Measurements from ENCODE around the gene PKIB. TPM values are rescaled to one million over a fixed set of nuclear protein-coding genes. Genes with fewer than 3 reads are reported as not detected.

PKIB gene
- total and polyA plus RNA-seq, 7 donors = 0.49 to 420 (median 40.4) TPM; not detected in 1

DNA sequence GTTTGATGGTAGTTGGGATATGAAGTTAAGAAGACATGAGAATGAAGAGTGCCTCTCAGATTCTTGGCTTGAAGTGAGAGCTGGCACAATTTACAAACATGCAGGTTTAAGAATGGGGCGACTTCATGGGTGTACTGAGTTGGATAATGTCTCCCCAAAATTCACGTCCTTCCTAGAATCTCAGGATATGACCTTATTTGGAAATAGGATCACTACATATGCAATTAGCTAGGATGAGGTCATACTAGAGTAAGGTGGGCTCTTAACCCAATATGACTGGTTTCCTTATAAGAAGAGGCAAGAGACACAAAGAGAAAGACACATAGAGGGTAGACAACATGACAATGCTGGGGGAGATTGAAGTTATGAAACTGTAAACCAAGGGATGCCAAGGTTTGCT, 5.2 kb downstream of the PKIB start:
- intact Hi-C loops (cut with DNase I) = no loop called here

DNA sequence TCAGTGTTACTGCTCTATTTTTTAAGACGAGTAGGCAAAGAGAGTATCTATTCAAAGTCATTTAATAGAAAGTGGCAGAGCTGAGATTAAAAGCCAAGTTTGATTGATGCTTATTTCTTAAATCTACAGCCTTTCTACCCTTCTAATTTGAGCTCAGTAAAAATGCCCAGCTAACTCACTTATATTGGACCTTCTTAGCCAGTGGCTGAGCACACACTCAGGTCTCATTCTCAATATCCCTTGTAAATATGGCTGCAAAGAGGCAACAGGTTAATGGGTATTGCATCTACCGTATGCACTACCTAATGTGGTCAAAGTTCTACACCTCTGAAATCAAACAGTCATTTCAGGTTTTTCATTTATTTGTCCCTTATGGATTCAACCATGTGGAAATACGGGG, 6.7 kb downstream of the PKIB start:
- Histone ChIP-seq H3K36me3 (no peaks in the 10 kb centered on the region), H3K4me1 (no peaks in the 10 kb centered on the region), H3K27me3 (peaks cover 0 to 6% (median 3%) of the 10 kb centered on the region in 3 donors), H3K9me3 (no peaks in the 10 kb centered on the region), H3K4me3 (no peak overlapping the region), H3K27ac (no peak overlapping the region)
- intact Hi-C loops (cut with DNase I) = no loop called here
- no peak for DNase-seq
- TF ChIP-seq POLR2A (IDR thresholded peaks at IDR 0.05) (no peak), EP300 (IDR thresholded peaks at IDR 0.05) (no peak), POLR2AphosphoS5 (IDR thresholded peaks at IDR 0.05) (no peak)
- TF ChIP-seq, protein P1, sequence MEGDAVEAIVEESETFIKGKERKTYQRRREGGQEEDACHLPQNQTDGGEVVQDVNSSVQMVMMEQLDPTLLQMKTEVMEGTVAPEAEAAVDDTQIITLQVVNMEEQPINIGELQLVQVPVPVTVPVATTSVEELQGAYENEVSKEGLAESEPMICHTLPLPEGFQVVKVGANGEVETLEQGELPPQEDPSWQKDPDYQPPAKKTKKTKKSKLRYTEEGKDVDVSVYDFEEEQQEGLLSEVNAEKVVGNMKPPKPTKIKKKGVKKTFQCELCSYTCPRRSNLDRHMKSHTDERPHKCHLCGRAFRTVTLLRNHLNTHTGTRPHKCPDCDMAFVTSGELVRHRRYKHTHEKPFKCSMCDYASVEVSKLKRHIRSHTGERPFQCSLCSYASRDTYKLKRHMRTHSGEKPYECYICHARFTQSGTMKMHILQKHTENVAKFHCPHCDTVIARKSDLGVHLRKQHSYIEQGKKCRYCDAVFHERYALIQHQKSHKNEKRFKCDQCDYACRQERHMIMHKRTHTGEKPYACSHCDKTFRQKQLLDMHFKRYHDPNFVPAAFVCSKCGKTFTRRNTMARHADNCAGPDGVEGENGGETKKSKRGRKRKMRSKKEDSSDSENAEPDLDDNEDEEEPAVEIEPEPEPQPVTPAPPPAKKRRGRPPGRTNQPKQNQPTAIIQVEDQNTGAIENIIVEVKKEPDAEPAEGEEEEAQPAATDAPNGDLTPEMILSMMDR (IDR thresholded peaks at IDR 0.05) = no peak
- WGBS, 2 donors = 81 to 83% methylated on average over 3 of the region's 3 CpGs

More for the DNA sequence above, 5.2 kb downstream of the PKIB start:
- Histone ChIP-seq H3K27me3 (peaks cover 0 to 15% (median 3%) of the 10 kb centered on the region in 3 donors), H3K36me3 (no peaks in the 10 kb centered on the region), H3K4me3 (no peak overlapping the region), H3K9me3 (no peaks in the 10 kb centered on the region), H3K4me1 (peaks cover 0 to 12% (median 11%) of the 10 kb centered on the region in 4 donors), H3K27ac (no peak overlapping the region)
- no peak for DNase-seq
- WGBS, 2 donors = 91 to 93% methylated on average over 2 of the region's 2 CpGs
- TF ChIP-seq POLR2A (IDR thresholded peaks at IDR 0.05) (no peak), POLR2AphosphoS5 (IDR thresholded peaks at IDR 0.05) (no peak), EP300 (IDR thresholded peaks at IDR 0.05) (no peak)
- TF ChIP-seq, protein P1 (IDR thresholded peaks at IDR 0.05) = no peak

DNA sequence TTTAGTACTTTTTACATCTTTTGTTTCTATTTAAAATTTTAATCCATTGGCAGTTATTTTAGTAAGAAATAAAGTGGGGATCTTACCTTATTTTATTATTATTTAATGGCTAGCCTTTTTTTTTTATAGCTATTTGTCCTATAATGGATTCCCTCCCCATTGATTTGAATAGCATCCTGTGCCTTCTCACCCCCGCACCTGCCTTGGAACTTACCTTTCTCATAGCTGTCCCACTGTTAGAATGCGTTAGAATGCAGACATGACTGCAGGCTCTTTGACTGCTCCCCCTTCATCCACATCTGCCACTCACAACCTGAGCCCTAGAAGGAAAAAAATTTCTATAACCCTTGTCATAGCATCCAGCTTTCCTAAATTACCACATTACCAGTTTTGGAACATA, 9.1 kb downstream of the PKIB start:
- no peaks in the 10 kb centered on the region for H3K27me3 ChIP-seq
- H3K36me3 ChIP-seq = no peaks in the 10 kb centered on the region
- no peaks in the 10 kb centered on the region for H3K9me3 ChIP-seq
- H3K4me1 ChIP-seq = no peaks in the 10 kb centered on the region
- no peak for DNase-seq
- whole genome bisulfite sequencing, 2 donors = 85 to 93% methylated on average over 2 of the region's 2 CpGs
- H3K4me3 ChIP-seq = no peak overlapping the region
- H3K27ac ChIP-seq = no peak overlapping the region
- TF ChIP-seq EP300 (IDR thresholded peaks at IDR 0.05) (no peak), POLR2AphosphoS5 (IDR thresholded peaks at IDR 0.05) (no peak), POLR2A (IDR thresholded peaks at IDR 0.05) (no peak)
- TF ChIP-seq, protein P1 (IDR thresholded peaks at IDR 0.05) = no peak
- intact Hi-C loops (cut with DNase I) = no loop called here

DNA sequence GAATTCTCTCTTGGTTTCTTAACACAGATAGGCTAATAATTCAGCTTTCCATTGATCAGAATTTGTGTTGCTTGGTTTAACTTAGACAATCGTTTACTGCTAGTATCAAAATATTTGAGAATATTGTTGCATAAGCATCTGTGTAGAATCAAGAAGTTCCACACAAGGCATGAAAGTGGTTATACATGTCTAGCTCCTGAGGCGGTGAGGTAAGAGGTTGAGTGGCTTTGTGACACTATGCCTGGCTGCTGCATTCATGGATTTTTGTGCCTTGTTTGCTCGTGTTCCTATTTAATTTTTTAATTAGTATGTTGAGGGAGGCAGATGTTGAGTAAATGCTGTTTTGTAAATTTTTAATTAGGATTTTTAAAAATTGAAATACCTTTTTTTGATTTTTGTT, 10.2 kb downstream of the PKIB start:
- H3K4me1 ChIP-seq = no peaks in the 10 kb centered on the region
- DNase-seq = no peak
- no peaks in the 10 kb centered on the region for H3K27me3 ChIP-seq
- TF ChIP-seq POLR2AphosphoS5 (IDR thresholded peaks at IDR 0.05) (no peak), POLR2A (IDR thresholded peaks at IDR 0.05) (no peak), EP300 (IDR thresholded peaks at IDR 0.05) (no peak)
- TF ChIP-seq, protein P1 (IDR thresholded peaks at IDR 0.05) = no peak
- no peak overlapping the region for H3K4me3 ChIP-seq
- H3K36me3 ChIP-seq = no peaks in the 10 kb centered on the region
- no peaks in the 10 kb centered on the region for H3K9me3 ChIP-seq
- 88 to 91% methylated on average over 3 of the region's 3 CpGs for WGBS, 2 donors
- intact Hi-C loops (cut with DNase I) = no loop called here
- no peak overlapping the region for H3K27ac ChIP-seq

DNA sequence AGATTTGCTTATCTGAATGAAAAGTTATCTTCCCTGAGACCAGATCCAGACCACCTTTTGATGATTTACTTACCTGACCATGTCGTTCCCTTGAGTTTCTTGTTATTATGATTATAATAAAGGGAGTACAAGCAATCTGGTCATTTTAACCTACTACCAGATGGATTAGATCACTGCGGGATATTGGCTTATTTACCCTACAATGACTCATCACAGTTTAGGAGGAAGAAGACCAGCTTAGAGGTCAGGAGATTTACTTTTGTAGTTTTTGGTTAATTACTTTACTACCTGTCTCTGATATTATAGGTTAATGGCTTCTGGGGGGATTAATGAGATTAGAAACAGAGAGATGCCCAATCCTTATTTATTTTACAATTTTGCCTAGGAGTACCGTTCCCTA, 10.7 kb downstream of the PKIB start:
- no peak overlapping the region for H3K4me3 ChIP-seq
- H3K27me3 ChIP-seq = no peaks in the 10 kb centered on the region
- no peaks in the 10 kb centered on the region for H3K9me3 ChIP-seq
- WGBS, 2 donors = 42 to 64% methylated on average over 3 of the region's 3 CpGs
- no peak for DNase-seq
- no peak overlapping the region for H3K27ac ChIP-seq
- H3K4me1 ChIP-seq = no peaks in the 10 kb centered on the region
- intact Hi-C loops (cut with DNase I) = no loop called here
- TF ChIP-seq POLR2AphosphoS5 (IDR thresholded peaks at IDR 0.05) (no peak), POLR2A (IDR thresholded peaks at IDR 0.05) (no peak)
- no peaks in the 10 kb centered on the region for H3K36me3 ChIP-seq
